GM10248 (cell line): Measurements from ENCODE around the gene INTS15.

Experiments
- CTCF ChIA-PET: fragments of 300-600 bp; sonication (Branson Sonifier 250); formaldehyde crosslinking; extraction: SDS; loops from one replicate; lab custom pipeline; 2021; ENCODE audit warnings: antibody characterized with exemption; lab: Yijun Ruan, JAX
- POLR2A ChIA-PET: fragments of 350-650 bp; sonication (Branson Sonifier 250); formaldehyde crosslinking; extraction: SDS; loops from one replicate; lab custom pipeline; 2020; ENCODE audit warnings: antibody characterized with exemption; lab: Yijun Ruan, JAX
- DNase-seq: peaks from one replicate; pipeline ENCODE4 v3.0.0; 2012; ENCODE audit errors: extremely low spot score
- CTCF ChIP-seq: IDR thresholded peaks from 2 replicates; pipeline ENCODE4 v1.5.1; 2012; ENCODE audit warnings: mild to moderate bottlenecking, low read depth; ENCODE audit errors: extremely low read depth, missing control alignments, control extremely low read depth

Gene INTS15

GRCh38 chr7:6562106-6562505 is 27.7 kb upstream of the INTS15 start:
- TF ChIP-seq CTCF, result no peak
- POLR2A ChIA-PET, result no interaction called here
- no peak for DNase-seq
- CTCF ChIA-PET, result interaction anchor here (1.2 to 5.3 kb wide), 3 partner anchors 13 to 47 kb away, joined by 4 to 38 read pairs (median 20); no protein-coding TSS in a partner anchor

- no peak for TF ChIP-seq CTCF
- ChIA-PET CTCF (no interaction called here), POLR2A (no interaction called here)
- DNase-seq, result no peak
Measured at GRCh38 chr7:6563936-6564770, 25.7 kb upstream of the INTS15 start.

GRCh38 chr7:6565655-6566054 is 24.2 kb upstream of the INTS15 start:
- POLR2A ChIA-PET, result interaction anchor here (0.7 kb wide), 1 partner anchor 31 kb away, joined by 3 read pairs; no protein-coding TSS in a partner anchor
- CTCF ChIA-PET, result interaction anchor here (1.5 kb wide), 1 partner anchor 10 kb away, joined by 6 read pairs; no protein-coding TSS in a partner anchor
- no peak for DNase-seq
- TF ChIP-seq CTCF, result no peak

GRCh38 chr7:6567886-6568285 is 21.9 kb upstream of the INTS15 start:
- no peak for DNase-seq
- ChIA-PET CTCF (interaction anchor here (0.8 to 1.7 kb wide), 4 partner anchors 9 to 22 kb away, joined by 3 to 4 read pairs (median 3); partner anchors contain the start of genes INTS15 and ZDHHC4), POLR2A (no interaction called here)
- TF ChIP-seq CTCF, result no peak

GRCh38 chr7:6571160-6571779 is 18.6 kb upstream of the INTS15 start:
- TF ChIP-seq CTCF, result no peak
- ChIA-PET CTCF (interaction anchor here (0.9 to 8.5 kb wide), 6 partner anchors 10 to 55 kb away, joined by 3 to 69 read pairs (median 13); partner anchors contain the start of gene INTS15), POLR2A (no interaction called here)
- DNase-seq, result no peak

- TF ChIP-seq CTCF, result no peak
- DNase-seq, result no peak
- CTCF ChIA-PET, result interaction anchor here (1.1 to 8.5 kb wide), 5 partner anchors 10 to 282 kb away, joined by 4 to 69 read pairs (median 8); partner anchors contain the start of gene INTS15
- POLR2A ChIA-PET, result no interaction called here
Measured at GRCh38 chr7:6575281-6576023, 14.4 kb upstream of the INTS15 start.
